ENCODE data around the gene RFPL3.

DNA sequence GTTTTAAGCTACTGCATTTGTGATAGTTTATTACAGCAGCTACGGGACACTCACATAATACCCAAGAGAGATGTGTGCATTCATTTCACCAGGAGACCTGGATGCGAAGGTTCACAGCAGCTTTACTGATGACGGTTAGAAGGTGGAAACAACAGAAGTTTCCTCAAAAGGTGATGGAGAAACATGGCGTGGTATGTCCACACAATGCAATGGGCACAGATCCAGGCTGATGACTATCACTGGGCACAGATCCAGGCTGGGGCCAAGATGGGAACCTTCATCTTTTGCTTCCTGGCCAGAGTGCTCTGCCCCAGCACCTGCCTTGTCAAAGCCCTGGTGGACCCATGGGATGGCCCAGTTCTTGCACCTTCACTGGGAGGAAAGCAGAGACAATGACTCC is 30.6 kb upstream of the RFPL3 start:
- TF ChIP-seq FOXP2 (optimal IDR thresholded peaks at IDR 0.05; ENCODE audit: control extremely low read depth, extremely low read length, insufficient read depth): no peak
- TF ChIP-seq EZH2 (IDR thresholded peaks at IDR 0.05): no peak
- TF ChIP-seq POLR2AphosphoS5 (IDR thresholded peaks at IDR 0.05; ENCODE audit: borderline replicate concordance, low read depth, low read length): no peak
